Measurements from ENCODE around the gene FAM20A.
"Not testable (repeated sequence)": the region's sequence is repeated elsewhere in the genome, so short reads cannot be mapped to it uniquely, and the experiment has no call there.

Gene FAM20A

DNA sequence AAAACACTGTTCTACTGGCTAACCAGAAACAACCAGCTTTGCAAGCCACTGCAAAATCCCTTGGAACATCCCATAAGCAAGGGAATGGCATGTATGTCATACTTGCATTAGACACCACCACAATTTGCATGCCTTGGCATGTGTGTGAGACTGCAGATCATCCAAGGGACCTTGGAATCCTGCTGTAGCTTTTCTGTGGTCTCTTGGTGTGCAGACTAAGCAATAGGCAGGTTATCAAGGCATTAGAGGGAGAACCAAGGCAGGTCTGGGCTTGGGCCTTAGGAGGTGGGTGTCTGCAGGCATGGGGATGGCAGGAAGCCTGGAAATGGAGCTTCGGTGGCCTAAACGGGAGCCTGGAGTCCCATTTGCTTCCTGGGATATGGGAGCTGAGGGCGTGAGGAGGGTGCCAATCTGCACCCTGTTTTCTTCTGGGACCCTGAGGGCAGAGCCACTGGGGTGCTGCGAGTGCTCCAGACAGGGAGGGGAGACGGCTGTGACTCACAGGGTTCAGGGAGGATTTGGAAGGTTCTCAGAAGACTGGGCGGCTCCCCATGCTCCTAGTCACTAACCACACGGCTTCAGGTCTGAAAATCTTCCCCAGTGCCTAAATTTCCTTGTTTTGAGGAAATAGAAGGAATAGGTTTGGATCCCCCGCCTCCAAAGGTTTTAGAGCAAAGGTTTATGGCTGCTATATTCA, 36.6 kb downstream of the FAM20A start:
- DNase-seq: no peak

DNA sequence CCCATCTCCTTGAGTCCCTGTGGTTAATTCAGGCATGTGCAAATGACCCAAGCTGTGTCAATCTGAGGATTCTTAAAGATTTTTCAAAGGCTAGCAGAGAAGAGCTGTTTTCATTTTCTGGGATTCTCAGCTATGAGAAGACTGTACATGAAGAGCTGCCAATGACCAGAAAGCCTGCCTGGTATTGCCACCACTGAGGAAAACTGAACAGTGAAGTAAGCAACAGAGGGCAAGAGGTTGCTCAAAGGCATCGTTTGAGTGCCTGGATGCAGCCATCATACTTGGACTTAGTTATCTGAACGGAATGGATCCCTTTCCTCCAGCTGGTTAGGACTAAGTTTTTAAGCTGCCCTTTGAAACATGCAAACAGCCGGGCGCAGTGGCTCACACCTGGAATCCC, 38.4 kb downstream of the FAM20A start:
- no peak for DNase-seq

DNA sequence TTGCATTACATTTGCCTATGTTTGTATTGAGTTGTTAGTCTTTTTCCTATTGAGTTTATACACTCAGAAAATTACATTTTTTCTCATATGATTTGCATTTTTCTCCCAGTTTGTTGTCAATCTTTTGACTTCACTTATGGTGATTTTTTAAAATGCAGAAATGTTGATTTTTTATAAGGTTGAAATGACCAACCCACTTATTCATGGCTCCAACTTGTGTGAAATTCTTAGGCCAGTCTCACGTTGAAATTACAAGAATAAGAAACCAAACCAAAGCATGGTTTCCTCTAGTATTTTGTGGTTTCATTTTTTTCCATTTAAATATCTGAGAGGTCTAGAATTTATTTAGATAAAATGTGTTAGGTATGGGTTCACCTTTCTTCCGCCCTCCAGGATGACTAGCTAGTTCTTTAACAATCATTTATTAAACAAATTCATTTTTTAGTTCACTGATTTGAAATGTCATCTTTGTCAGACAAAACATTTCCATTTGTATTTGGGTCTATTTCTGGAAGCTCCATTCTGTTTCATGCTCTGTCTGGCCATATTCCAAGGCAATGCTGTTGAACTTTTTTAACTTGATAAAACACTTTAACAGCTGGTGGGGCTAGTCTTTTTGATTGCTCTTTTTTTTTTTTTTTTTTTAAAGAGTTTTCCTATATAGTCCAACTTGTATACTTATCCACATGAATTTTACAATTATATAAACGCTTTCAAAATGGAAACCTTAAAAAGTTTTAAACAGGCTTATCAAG, 40.0 kb downstream of the FAM20A start:
- no peak for DNase-seq

DNA sequence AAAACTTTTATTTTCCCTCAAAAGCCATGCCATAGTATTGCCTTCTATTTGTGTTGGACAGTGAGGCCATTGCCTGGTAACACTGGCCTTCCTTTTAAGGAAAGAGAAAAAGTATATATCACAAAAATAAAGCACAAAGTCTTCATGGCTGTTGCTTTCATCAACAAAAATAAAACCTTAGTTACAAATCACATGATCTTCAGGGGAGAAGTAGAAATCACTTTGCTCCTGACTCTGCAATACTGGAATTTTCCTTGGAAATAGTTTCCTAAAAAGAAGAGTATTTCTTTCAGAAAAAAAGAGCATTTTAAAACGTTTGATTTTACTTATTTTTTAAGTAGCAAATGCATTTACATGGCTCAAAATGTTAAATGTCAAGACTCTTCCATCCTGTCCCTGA, 41.9 kb downstream of the FAM20A start:
- DNase-seq: no peak

DNA sequence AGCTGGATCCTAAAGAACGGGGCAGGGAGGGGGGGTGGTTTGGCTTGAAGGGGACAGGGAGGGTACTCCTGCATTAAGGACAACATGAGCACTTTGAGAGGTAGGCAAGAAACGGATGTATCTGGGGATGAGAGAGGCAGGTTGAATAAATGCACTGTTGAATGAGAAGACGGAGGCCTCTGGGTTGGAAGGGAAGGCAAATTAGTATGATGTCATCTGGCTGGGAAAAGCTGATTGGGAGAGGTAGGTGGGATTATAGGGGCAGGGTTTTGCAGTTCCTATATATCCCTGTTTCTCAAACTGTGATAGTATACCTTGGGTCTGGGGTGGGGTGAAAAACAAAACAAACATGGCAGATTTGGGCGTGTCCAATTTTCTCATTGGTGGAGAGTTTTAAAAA, 44.6 kb downstream of the FAM20A start:
- DNase-seq: no peak

DNA sequence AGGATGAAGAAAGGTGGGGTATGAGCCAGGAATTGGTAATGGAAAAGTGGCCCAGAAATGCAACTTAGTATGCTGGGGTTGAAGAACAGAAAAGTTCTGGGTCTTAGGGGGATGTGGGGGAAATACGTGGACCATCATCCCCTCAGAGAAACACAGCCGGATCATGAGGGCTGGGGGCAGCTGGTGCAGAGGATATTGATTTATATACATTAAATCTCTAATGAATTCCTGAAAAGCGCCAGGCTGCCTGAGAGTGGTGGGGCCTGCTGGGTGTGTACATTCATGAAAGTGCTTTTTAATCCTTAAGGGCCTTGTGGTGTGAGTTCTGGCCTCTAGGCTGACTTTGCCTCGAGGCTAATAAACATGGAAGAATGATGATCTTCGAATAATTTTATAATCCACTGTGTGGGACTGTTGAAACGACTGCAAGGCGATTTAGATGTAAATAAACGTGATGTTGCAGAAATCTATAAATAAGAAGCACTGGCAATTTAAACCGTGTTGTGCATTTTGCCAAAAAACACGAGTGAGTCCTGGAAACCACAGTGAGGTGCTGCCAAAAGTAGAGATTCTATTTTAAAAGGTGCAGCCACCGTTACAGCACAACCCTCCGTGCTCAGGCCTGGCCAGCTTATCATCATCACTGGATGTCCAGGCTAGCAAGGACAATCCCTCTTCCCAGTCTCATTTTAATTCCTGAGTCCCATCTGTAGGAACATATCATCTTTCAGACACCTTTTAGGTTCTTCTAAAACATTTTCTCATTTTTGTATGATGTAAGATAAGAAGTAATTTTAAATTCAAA, 56.9 kb downstream of the FAM20A start:
- no peak for DNase-seq

DNA sequence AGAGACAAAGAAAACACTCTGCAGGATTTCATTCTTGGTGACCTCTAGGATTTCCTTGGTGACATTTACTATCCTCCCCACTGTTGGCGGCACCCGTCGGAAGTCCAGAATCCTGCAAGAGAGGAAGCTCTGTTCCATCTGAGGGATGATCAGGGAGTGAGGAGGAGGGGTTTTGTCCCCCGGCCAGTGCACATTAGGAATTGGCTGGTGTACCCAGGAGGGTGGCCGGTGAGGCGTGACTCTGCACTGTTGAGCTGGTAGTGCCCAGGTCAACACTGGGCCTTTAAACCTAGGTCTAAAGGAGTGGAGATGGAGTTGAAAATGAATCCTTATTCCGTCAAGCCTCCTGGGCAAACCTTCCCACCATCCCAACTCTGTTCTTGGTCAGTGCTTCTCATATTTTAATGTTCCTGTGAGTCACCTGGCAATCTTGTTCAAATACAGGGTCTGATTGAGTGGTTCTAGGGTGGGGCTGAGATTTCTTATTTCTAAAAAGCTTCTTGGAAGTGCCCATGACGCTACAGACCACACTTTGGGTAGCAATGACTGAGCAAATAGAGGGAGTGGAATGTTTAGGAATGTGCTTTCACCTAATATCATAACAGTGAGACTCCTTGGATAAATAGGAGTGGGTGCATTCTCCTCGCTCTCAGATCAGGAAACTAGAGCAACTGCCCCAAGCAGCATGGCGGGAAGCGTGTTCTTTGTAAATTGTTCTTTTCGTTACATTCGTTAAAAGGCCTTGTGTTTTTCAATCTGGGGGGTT, 58.3 kb downstream of the FAM20A start:
- no peak for DNase-seq

DNA sequence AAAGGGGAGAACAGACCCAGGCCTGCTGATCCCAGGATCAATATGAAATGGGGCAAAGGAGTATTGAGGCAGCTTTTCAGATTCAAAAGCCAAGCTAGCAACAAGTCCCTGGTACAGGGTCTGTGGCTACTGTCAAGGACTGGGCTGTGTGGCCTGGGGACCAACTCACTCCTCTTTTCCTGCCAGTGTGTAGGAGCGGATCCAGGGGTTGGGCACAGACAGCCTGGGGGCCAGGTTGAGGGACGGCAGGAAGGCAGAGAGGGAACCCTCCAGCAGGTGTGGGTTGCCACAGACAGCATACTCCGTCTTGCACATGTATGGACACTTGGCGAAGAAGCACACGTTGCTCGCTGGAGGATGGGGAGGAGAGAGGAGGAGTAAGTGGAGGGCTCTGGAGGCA, 59.4 kb downstream of the FAM20A start:
- no peak for DNase-seq

DNA sequence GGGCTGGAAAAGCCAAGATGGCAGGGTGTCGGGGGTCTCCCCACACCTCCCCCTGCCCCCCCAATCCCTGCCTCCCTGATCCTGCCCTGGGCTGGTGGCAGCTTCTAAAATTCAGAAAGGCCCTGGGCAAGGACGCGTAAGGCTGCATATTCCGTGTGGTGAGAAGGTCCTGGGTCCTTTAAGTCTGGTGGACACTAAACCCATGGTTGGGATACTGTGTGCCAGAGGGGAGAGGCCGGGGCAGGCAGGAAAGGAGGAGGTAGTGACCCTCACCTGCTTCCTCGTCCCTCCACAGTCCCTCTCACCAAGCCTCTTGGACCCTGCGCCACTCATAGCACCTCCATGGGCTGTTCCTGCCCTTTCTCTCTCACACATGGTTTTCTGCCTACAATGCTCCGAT, 60.2 kb downstream of the FAM20A start:
- DNase-seq: no peak

DNA sequence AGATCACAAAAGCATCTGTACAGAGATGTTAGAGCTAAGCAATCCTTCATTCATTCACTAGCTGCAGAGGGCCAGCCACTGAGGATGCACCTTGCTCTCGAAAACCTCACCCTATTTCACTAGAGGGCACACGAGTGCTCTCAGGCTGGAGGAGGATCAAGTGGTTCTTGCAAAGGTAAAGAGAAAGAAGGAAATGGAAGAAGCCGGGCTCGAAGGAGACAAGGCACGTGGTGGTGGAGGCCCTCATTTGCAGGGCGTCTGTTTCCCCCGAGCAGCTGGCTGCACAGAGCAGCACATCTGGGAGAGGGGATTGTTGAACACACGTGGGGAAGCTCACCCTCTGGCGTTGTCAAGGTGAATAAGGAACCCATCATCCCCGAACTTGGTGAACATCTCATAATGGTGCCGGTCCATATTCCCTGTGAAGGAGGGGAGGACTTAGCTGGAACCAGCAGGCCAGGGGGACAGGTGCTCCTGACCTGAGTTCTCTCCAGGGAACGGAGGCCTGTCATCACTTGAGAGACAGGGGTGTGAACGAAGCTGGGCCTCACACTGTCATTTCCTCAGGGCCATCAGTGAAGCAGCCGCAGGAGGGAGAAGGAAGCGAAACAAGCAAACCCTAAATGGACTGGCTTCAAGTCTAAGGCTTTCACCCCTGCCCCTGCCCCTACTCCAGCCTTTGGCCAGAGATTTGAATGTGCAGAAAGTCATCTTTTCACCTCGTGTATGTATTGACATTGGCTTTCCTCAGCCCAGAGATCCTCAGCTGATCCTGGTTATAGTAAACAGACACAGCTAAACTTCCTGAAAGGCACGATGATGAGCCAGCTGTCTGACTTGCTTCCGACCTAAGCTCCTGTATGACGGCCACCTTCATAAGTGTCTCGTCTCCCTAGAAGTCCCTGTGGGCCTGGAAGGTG, 61.4 kb downstream of the FAM20A start:
- DNase-seq: no peak

DNA sequence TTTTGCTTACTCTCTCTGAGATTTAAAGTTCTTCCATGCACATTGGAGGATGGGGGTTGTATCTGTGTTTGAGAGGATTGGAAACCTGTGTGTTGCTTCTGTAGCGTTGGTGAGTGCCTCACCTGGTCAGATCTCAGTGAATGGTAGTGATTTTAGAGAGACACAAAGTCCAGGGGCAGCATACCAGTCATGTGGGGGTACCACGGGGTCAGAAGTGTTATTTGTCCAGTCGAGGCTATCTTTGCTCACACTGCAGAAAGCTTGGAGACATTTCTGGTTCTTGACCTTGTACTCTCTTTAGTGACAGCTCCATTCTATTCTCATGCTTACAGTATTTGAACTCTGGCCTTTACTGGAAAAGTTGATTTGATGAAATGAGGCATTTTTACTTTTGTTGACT, 65.2 kb downstream of the FAM20A start:
- DNase-seq: no peak

DNA sequence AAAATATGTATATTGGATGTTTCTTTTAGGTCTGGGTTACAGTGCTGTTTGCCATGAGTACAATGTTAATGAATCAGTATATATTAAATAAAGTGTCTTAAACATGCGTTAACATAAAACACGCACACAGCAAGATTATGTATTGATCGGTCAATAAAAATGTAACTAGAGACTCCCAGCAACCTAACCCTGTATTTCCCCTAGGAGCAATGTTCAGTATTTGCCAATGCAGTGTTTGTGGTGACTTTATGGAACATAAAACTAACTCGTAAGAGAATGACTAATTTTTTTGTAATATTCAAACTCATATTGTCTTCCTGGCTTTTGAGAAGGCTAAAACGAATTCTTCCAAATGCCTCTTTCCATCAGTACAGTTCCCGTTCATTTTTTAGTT, 66.5 kb downstream of the FAM20A start:
- no peak for DNase-seq

DNA sequence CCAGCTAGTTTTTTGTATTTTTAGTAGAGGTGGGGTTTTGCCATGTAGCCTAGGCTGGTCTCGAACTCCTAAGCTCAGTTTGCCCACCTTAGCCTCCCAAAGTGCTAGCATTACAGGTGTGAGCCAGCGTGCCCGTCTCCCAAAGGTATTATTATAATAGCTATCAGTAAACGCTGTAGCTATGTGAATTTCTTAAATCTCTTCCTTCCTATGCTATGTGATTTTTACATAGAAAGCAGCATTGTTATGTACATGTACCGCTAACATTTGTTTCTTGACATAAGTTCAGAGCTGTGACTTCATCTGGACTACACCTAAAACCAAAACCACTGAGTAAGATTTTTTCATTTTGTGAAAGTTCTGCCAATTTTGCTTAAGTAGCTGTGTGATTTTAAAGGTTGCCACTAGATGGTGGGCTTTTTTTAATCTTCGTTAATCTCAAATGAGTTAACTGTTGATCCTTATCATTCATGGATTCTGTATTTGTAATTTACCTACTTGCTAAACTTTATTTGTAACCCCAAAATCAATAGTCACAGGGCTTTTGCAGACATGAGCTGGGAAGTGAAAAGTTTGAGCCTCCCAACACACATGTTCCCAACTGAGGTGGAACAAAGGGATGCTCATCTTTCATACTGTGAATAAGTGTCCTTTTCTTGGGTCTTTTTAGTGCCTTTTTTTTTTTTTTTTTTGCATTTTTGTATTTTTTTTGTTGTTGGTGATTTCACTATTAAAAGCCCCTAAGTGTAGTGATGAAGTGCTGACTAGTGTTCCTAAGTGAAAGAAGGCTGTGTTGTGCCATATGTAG, 67.1 kb downstream of the FAM20A start:
- no peak for DNase-seq

DNA sequence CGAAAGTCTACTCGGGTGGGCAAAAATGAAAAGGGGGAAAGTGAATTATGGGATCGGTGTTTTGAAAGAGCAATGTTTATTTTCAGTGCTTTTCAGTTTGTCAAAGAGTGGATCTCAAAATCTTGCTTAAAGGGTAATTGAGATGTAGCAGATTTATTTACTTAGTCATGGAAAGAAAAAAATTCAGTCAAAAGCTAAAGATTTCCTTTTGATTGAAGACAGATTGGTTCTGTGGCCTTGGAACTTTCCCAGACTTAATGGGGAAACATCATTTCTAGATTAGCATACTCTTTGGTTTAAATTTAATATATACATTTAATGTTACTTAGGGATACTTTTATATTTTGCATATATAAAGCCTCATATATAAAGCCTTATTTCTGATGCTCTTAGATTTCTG, 68.3 kb downstream of the FAM20A start:
- no peak for DNase-seq

DNA sequence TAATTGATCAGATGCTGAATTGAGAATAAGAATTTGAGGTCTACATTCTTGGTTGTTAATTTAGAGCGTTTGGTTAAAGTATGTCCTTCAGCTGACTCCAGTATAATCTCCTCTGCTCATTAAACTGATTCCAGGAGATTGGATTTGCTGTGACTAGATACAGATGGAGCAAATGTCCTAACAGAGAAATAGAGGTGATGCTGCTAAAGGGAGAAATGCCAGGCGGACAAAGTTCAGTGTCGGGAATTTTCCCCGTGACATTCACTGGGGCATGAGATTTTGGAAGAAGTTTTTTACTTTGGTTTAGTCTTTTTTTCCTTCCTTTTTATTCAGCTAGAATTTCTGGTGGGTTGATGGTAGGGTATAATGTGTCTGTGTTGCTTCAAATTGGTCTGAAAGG, 69.9 kb downstream of the FAM20A start:
- DNase-seq: no peak

DNA sequence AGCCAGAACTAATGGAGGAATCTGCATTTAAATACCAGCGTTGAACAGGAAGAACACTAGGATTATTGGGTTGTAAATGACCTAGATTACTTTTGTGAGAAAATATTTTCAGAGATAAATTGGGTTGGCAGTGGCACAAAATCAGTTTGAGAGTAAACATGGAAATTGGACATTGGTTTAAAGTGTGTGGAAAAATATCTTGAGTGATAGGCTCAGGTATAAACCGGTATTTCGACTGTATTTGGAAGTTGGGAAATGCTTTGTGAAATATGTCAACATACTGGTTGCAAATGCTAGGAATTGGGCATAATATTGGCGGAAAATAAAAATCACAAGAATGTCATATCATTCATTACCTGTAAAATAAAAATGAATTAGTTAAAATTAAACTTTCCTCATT, 73.9 kb downstream of the FAM20A start:
- DNase-seq: no peak

DNA sequence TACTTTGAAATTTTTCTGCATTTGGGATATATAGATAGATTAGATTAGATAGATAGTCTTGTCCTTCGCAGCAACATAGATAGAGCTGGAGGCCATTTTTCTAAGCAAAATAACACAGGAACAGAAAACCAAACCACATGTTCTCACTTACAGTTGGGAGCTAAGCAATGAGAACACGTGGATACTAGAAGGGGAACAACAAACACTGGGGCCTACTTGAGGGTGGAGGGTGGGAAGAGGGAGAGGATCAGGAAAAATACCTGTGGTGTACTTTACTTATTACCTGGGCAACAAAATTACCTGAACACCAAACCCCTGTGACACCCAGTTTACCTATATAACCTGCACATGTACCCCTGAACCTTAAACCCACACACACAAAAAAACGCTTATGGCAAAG, 74.6 kb downstream of the FAM20A start:
- no peak for DNase-seq

DNA sequence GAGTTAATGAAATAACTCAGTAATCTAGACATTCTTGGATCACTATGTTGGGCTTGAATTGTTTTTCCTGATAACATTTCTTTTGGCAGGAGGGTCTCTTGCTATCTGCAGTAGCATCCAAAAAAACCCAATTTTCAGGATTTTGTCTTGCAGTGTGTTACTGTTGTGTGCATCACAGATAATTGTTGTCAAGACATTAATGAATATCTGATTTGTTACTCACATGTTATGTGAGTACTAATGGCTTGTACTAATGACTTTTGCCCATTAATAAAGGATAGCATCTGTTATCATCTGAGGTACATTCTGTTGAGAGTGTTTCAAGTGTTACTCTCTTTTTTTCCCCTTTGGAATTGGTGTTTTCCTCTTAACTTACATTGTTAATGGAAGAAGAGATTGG, 78.9 kb downstream of the FAM20A start:
- no peak for DNase-seq

DNA sequence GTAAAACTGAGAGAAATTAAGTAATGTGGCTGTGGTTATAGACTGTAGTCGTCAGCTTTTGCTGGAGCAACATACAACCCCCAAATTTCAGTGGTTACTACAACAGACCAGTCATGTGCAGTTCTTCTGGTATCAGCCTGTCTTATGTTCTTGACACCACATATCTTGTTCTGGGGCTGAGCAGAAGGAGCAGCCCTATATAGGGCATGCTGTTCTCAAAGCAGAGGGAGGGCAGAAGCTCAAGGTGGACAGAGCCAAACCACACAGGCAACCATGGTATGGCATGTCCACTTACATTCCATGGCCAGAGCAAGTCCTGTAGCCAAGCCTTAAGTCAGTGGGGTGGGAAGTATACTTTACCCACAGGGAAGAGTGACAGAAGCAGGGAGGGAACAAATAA, 81.3 kb downstream of the FAM20A start:
- DNase-seq: no peak

DNA sequence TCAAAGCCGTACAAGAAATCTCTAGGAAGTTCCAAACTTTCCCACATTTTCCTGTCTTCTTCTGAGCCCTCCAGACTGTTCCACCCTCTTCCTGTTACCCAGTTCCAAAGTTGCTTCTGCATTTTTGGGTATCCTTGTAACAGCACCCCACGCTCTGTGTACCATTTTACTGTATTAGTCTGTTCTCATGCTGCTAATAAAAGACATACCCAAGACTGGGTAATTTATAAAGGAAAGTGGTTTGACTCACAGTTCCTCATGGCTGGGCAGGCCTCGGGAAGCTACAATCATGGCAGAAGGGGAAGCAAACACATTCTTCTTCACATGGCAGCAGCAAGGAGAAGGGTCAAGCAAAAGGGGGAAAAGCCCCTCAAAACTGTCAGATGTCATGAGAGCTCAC, 82.1 kb downstream of the FAM20A start:
- not testable (repeated sequence) for DNase-seq
